ENCODE data around the gene UBXN7.
A peak's percentile ranks its signal among the peaks of the same experiment; 100 is the strongest.
"Not testable (repeated sequence)": the region's sequence is repeated elsewhere in the genome, so short reads cannot be mapped to it uniquely, and the experiment has no call there.

The UBXN7 gene

GRCh38 chr3:196320137-196320536, 112.1 kb downstream of the UBXN7 start:
- no peak for TF ChIP-seq CTCF (conservative IDR thresholded peaks at IDR 0.05; ENCODE audit: control insufficient read depth, insufficient read depth, low read depth, low read length)
- no peak for DNase-seq (ENCODE audit: low read depth)
- no peak overlapping the region for H3K4me3 ChIP-seq (ENCODE audit: control insufficient read depth, low read depth, low read length)

- peak; percentile 81 for DNase-seq (ENCODE audit: low read depth)
- H3K4me3 ChIP-seq (ENCODE audit: control insufficient read depth, low read depth, low read length): peak within 1 kb of the TSS; percentile 78
- TF ChIP-seq CTCF (conservative IDR thresholded peaks at IDR 0.05; ENCODE audit: control insufficient read depth, insufficient read depth, low read depth, low read length): no peak
These were observed 114.3 kb downstream of the UBXN7 start, which contains the start of gene DYNLT2B for GRCh38 chr3:196317687-196318467. TSS of gene DYNLT2B (minus strand) at chr3:196318240. CDS start at chr3:196318152, 88 bp downstream.

GRCh38 chr3:196316799-196317686, 115.2 kb downstream of the UBXN7 start:
- H3K4me3 ChIP-seq (ENCODE audit: control insufficient read depth, low read depth, low read length): peak overlapping the region; percentile 78
- not testable (repeated sequence) for DNase-seq (ENCODE audit: low read depth)

- no peak overlapping the region for H3K4me3 ChIP-seq (ENCODE audit: control insufficient read depth, low read depth, low read length)
- no peak for DNase-seq (ENCODE audit: low read depth)
- no peak for TF ChIP-seq CTCF (conservative IDR thresholded peaks at IDR 0.05; ENCODE audit: control insufficient read depth, insufficient read depth, low read depth, low read length)
These were observed 116.4 kb downstream of the UBXN7 start for GRCh38 chr3:196315821-196316220.

GRCh38 chr3:196314597-196314996, 117.6 kb downstream of the UBXN7 start:
- no peak for TF ChIP-seq CTCF (conservative IDR thresholded peaks at IDR 0.05; ENCODE audit: control insufficient read depth, insufficient read depth, low read depth, low read length)
- H3K4me3 ChIP-seq (ENCODE audit: control insufficient read depth, low read depth, low read length): no peak overlapping the region
- DNase-seq (ENCODE audit: low read depth): no peak

GRCh38 chr3:196314086-196314485, 118.1 kb downstream of the UBXN7 start:
- DNase-seq (ENCODE audit: low read depth); H3K4me3 ChIP-seq (ENCODE audit: control insufficient read depth, low read depth, low read length): not testable (repeated sequence)

GRCh38 chr3:196302960-196303359, 129.3 kb downstream of the UBXN7 start:
- not testable (repeated sequence) for H3K4me3 ChIP-seq (ENCODE audit: control insufficient read depth, low read depth, low read length)
- peak; percentile 16 for DNase-seq (ENCODE audit: low read depth)

GRCh38 chr3:196302551-196302950, 129.7 kb downstream of the UBXN7 start:
- peak; percentile 54 for DNase-seq (ENCODE audit: low read depth)
- H3K4me3 ChIP-seq (ENCODE audit: control insufficient read depth, low read depth, low read length): not testable (repeated sequence)

All from fibroblast of mammary gland (primary cell).